ENCODE measurements around the gene SMPD4. TPM values are rescaled to one million over a fixed set of nuclear protein-coding genes. Genes with fewer than 3 reads are reported as not detected.
A peak's percentile ranks its signal among the peaks of the same experiment; 100 is the strongest.
"Not testable (repeated sequence)": the region's sequence is repeated elsewhere in the genome, so short reads cannot be mapped to it uniquely, and the experiment has no call there.

The SMPD4 gene
- total RNA-seq, 1 experiment from 2014 or later: 95.8 TPM

DNA sequence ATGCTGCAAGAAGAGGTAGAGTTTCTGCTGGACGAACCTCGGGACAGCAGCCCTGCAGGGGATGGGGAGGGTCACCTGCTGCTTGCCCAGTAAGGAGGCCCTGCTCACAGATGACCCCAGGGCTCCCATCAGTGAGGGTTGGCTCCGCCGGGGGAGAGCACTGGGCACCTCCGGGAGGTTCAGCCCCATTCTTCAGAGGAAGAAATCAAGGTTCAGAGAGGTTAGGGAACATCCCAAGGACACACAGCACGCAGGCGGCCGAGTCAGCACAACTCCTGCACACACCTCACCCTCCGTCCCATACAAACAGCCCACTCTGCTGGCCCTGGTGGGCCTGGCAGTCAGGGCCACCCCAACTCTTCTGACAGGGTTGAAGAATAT, 24.8 kb downstream of the SMPD4 start:
- Mint-ChIP-seq H3K27me3 (ENCODE audit: low read depth) (no peaks in the 10 kb centered on the region), H3K4me1 (peaks cover 3% of the 10 kb centered on the region), H3K27ac (peak overlapping the region; percentile 60; the same call in 1 of the 2 replicates), H3K36me3 (peaks cover 19% of the 10 kb centered on the region), H3K4me3 (no peak overlapping the region), H3K9me3 (no peaks in the 10 kb centered on the region)
- CTCF ChIA-PET: interaction anchor here (0.6 to 1.0 kb wide), 2 partner anchors 167 to 212 kb away, joined by 3 read pairs; no protein-coding TSS in a partner anchor
- ATAC-seq (no peak), DNase-seq (ENCODE audit: low spot score) (no peak)
- TF ChIP-seq OVOL2 (CRISPR knock-in tag; IDR thresholded peaks at IDR 0.05; ENCODE audit: borderline replicate concordance) (no peak), NFE2L1 (CRISPR knock-in tag; IDR thresholded peaks at IDR 0.05) (no peak), FOXJ3 (CRISPR knock-in tag; IDR thresholded peaks at IDR 0.05; ENCODE audit: borderline replicate concordance) (no peak), ZNF416 (CRISPR knock-in tag; IDR thresholded peaks at IDR 0.05) (no peak), ATF6 (CRISPR knock-in tag; IDR thresholded peaks at IDR 0.05) (no peak), MAX (CRISPR knock-in tag; IDR thresholded peaks at IDR 0.05) (no peak)
- TF ChIP-seq, protein P1, sequence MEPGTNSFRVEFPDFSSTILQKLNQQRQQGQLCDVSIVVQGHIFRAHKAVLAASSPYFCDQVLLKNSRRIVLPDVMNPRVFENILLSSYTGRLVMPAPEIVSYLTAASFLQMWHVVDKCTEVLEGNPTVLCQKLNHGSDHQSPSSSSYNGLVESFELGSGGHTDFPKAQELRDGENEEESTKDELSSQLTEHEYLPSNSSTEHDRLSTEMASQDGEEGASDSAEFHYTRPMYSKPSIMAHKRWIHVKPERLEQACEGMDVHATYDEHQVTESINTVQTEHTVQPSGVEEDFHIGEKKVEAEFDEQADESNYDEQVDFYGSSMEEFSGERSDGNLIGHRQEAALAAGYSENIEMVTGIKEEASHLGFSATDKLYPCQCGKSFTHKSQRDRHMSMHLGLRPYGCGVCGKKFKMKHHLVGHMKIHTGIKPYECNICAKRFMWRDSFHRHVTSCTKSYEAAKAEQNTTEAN (CRISPR knock-in tag; IDR thresholded peaks at IDR 0.05): no peak
- TF ChIP-seq, protein P2, sequence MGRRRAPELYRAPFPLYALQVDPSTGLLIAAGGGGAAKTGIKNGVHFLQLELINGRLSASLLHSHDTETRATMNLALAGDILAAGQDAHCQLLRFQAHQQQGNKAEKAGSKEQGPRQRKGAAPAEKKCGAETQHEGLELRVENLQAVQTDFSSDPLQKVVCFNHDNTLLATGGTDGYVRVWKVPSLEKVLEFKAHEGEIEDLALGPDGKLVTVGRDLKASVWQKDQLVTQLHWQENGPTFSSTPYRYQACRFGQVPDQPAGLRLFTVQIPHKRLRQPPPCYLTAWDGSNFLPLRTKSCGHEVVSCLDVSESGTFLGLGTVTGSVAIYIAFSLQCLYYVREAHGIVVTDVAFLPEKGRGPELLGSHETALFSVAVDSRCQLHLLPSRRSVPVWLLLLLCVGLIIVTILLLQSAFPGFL (CRISPR knock-in tag; IDR thresholded peaks at IDR 0.05; ENCODE audit: borderline replicate concordance): no peak
- POLR2A ChIA-PET: interaction anchor here (1.0 kb wide), 1 partner anchor 159 kb away, joined by 3 read pairs; no protein-coding TSS in a partner anchor

DNA sequence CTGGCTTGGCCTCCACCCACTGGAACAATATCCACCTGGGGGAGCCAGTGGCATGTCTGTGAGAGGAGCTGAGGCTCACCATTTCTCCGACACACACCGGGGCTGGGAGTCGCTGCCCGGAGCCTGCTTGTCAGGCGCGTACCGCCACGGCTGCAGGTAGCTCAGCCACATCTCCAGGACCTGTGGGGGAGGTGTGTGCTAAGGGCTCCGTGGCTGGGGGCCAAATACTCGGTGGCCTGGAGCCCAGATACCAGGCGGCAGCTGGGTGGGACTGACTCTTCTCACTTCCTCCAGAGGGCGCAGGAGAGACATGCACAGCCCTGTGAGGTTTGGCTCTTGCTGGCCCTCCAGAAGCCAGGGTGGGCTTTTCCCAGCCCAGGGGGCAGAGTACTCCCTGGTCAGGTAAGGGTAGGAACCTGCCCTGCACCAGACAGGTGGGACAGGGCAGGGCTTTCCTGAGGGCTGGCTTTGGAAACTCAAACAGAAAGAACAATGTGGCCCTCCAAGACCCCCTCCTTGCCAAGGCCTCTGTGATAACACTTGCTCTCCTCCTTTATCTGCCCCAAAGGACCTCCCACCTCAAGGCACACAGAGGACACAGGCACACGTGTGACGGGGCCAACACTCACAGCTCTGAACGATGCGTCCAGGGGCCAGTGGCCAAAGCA, 25.3 kb downstream of the SMPD4 start:
- not testable (repeated sequence) for H3K27me3 Mint-ChIP-seq (ENCODE audit: low read depth); H3K4me1 Mint-ChIP-seq; H3K9me3 Mint-ChIP-seq; H3K4me3 Mint-ChIP-seq
- Mint-ChIP-seq H3K27ac (peak overlapping the region; percentile 60; the same call in 1 of the 2 replicates), H3K36me3 (peaks cover 19% of the 10 kb centered on the region)
- ATAC-seq: peak; percentile 76
- CTCF ChIA-PET: interaction anchor here (0.6 to 1.0 kb wide), 5 partner anchors 8 to 212 kb away, joined by 3 to 4 read pairs (median 3); no protein-coding TSS in a partner anchor
- peak; percentile 69 for DNase-seq (ENCODE audit: low spot score)
- POLR2A ChIA-PET: interaction anchor here (1.0 kb wide), 1 partner anchor 159 kb away, joined by 3 read pairs; no protein-coding TSS in a partner anchor
- TF ChIP-seq CTCF (IDR thresholded peaks at IDR 0.05) (peak; percentile 55), ZNF416 (CRISPR knock-in tag; IDR thresholded peaks at IDR 0.05) (peak; percentile 44; the same call in 1 of the 2 replicates)

DNA sequence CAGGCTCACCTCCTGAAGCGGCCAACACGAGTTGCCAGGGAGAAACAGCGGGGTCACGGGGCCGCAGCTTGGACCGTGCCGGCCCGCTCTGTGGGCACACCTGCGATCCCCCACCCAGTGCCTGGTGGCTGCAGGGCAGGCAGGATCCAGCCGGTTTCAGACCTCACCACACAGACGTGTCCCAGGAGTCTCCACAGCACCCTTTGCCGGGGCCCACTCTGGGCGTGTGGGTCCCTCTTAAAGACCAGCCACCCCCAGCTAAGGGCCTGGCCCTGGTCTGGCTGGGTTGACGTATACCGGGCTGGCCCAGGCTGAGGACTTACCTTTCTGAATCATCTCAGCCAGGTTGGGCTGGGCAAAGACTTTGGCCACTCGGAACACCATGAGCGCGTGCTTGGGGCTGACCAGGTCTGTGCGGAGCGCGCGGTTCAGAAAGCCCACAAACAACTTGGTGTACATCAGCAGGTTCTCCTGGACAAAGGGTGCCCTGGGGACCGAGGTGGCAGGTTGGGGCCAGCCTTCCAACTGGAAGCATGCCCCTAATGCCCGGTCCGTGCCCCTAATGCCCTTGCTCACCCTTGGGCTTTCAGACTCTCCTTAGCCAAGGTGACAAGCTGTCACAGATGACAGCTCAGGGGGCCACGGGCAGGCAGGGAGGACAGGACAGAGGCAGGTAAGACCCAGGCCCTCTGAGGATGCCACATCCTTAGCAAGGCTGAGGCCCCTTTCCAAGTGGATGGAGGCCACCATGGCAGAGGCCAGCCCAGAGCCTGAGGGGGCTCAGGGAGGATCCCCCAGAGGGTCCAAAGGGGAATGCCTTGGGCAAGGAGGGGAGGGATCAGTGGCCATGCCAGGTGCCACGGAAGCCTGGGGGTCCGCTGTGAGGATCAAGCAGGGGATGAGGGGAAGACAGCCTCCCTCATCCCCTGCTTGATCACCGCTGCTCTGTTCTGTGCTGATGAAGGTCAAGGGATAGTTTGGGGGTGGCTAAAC, 26.3 kb downstream of the SMPD4 start:
- no peaks in the 10 kb centered on the region for H3K9me3 Mint-ChIP-seq
- DNase-seq (ENCODE audit: low spot score): no peak
- TF ChIP-seq, protein P3, sequence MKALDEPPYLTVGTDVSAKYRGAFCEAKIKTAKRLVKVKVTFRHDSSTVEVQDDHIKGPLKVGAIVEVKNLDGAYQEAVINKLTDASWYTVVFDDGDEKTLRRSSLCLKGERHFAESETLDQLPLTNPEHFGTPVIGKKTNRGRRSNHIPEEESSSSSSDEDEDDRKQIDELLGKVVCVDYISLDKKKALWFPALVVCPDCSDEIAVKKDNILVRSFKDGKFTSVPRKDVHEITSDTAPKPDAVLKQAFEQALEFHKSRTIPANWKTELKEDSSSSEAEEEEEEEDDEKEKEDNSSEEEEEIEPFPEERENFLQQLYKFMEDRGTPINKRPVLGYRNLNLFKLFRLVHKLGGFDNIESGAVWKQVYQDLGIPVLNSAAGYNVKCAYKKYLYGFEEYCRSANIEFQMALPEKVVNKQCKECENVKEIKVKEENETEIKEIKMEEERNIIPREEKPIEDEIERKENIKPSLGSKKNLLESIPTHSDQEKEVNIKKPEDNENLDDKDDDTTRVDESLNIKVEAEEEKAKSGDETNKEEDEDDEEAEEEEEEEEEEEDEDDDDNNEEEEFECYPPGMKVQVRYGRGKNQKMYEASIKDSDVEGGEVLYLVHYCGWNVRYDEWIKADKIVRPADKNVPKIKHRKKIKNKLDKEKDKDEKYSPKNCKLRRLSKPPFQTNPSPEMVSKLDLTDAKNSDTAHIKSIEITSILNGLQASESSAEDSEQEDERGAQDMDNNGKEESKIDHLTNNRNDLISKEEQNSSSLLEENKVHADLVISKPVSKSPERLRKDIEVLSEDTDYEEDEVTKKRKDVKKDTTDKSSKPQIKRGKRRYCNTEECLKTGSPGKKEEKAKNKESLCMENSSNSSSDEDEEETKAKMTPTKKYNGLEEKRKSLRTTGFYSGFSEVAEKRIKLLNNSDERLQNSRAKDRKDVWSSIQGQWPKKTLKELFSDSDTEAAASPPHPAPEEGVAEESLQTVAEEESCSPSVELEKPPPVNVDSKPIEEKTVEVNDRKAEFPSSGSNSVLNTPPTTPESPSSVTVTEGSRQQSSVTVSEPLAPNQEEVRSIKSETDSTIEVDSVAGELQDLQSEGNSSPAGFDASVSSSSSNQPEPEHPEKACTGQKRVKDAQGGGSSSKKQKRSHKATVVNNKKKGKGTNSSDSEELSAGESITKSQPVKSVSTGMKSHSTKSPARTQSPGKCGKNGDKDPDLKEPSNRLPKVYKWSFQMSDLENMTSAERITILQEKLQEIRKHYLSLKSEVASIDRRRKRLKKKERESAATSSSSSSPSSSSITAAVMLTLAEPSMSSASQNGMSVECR (CRISPR knock-in tag; IDR thresholded peaks at IDR 0.05; ENCODE audit: borderline replicate concordance): no peak
- TF ChIP-seq ZNF219 (CRISPR knock-in tag; IDR thresholded peaks at IDR 0.05; ENCODE audit: borderline replicate concordance): no peak
- TF ChIP-seq PRRX2 (CRISPR knock-in tag; IDR thresholded peaks at IDR 0.05): no peak
- TF ChIP-seq HMGA2 (CRISPR knock-in tag; IDR thresholded peaks at IDR 0.05): no peak
- no peak for TF ChIP-seq EMX1 (CRISPR knock-in tag; IDR thresholded peaks at IDR 0.05)

More for the DNA sequence above, 26.3 kb downstream of the SMPD4 start:
- ChIA-PET CTCF (interaction anchor here (0.6 to 1.0 kb wide), 4 partner anchors 7 to 181 kb away, joined by 3 to 4 read pairs (median 4); no protein-coding TSS in a partner anchor), POLR2A (interaction anchor here (1.0 kb wide), 1 partner anchor 160 kb away, joined by 3 read pairs; no protein-coding TSS in a partner anchor)
- H3K4me3 Mint-ChIP-seq: no peak overlapping the region
- H3K27ac Mint-ChIP-seq: no peak overlapping the region
- no peak for ATAC-seq
- peaks cover 2% of the 10 kb centered on the region; the same call in 1 of the 2 replicates for H3K4me1 Mint-ChIP-seq
- no peaks in the 10 kb centered on the region for H3K27me3 Mint-ChIP-seq (ENCODE audit: low read depth)
- peaks cover 17% of the 10 kb centered on the region for H3K36me3 Mint-ChIP-seq

Measured in WTC11 (cell line).